ENCODE measurements around the gene TSPAN6. TPM values are rescaled to one million over a fixed set of nuclear protein-coding genes. Genes with fewer than 3 reads are reported as not detected.

TSPAN6 gene
- total RNA-seq, 2 experiments from 2014 or later, result 1.1 to 1.9 TPM

DNA sequence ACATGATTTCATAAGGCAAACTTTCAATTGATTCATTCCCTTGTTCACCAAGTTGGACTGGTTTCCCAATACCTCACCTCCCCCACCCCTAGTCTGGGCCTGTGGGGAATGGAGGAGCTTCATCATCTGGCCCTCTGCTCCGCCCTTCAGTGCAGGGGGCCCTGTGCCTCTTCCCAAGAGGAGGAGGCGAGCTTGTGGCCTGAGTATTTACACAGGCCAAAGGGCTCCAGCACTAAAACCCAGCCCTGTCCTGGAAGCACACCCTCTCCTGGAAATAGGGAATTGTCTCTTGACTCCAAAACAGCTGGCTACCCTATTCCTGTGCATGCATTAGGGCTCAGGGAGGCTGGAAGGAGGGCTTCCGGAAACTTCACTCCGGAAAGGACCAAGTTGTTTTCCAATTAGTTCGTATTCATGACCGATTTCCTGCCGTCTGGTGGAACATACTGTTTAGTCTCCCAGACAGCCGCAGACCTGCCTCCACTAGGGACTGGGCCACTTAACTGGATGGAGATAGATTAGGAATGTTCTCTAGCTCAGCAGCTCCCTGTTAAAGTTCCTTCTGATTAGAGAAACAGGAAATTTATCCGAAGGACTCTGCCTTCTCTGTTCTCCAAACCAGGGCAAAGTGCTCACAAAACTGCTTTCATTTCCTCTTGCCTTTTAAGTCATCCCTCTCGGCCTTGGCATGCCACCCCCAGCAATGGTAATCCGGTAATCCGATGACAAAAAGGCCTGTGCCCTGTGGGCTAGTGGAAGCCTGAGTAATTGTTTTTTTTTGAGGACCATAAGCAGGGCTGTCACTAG is 13.1 kb upstream of the TSPAN6 start:
- DNase-seq (no peak), ATAC-seq (ENCODE audit: poor library complexity) (no peak)
- Mint-ChIP-seq H3K4me3 (no peak overlapping the region), H3K27ac (no peak overlapping the region), H3K27me3 (peaks cover 4% of the 10 kb centered on the region), H3K36me3 (ENCODE audit: low read depth) (no peaks in the 10 kb centered on the region), H3K4me1 (ENCODE audit: low read depth) (no peaks in the 10 kb centered on the region), H3K9me3 (no peaks in the 10 kb centered on the region)
- Histone ChIP-seq H3K27me3 (ENCODE audit: control insufficient read depth in 1 of 2, insufficient read depth in 2 of 2, low read length in 2 of 2) (no peaks in the 10 kb centered on the region), H3K4me1 (ENCODE audit: insufficient read depth, low read length) (no peaks in the 10 kb centered on the region), H3K36me3 (ENCODE audit: insufficient read depth, low read length) (no peaks in the 10 kb centered on the region), H3K27ac (ENCODE audit: low read depth in 1 of 2, low read length in 2 of 2) (no peak overlapping the region), H3K9me3 (ENCODE audit: control insufficient read depth in 1 of 2, insufficient read depth in 1 of 2, low read length in 2 of 2) (no peaks in the 10 kb centered on the region), H3K4me3 (ENCODE audit: low read length) (no peak overlapping the region)
- ChIA-PET CTCF (no interaction called here), POLR2A (no interaction called here)
- TF ChIP-seq CTCF (IDR thresholded peaks at IDR 0.05), result no peak
- intact Hi-C loops (cut with DNase I, micrococcal nuclease), result no loop called here

GRCh38 chrX:100648458-100649417 is 12.1 kb upstream of the TSPAN6 start:
- Histone ChIP-seq H3K9me3 (ENCODE audit: control insufficient read depth in 1 of 2, insufficient read depth in 1 of 2, low read length in 2 of 2) (no peaks in the 10 kb centered on the region), H3K27me3 (ENCODE audit: control insufficient read depth in 1 of 2, insufficient read depth in 2 of 2, low read length in 2 of 2) (no peaks in the 10 kb centered on the region), H3K4me1 (ENCODE audit: insufficient read depth, low read length) (no peaks in the 10 kb centered on the region), H3K27ac (ENCODE audit: low read depth in 1 of 2, low read length in 2 of 2) (no peak overlapping the region), H3K4me3 (ENCODE audit: low read length) (no peak overlapping the region), H3K36me3 (ENCODE audit: insufficient read depth, low read length) (no peaks in the 10 kb centered on the region)
- TF ChIP-seq CTCF (IDR thresholded peaks at IDR 0.05), result no peak
- intact Hi-C loops (cut with DNase I, micrococcal nuclease), result no loop called here
- Mint-ChIP-seq H3K9me3 (no peaks in the 10 kb centered on the region), H3K4me1 (ENCODE audit: low read depth) (no peaks in the 10 kb centered on the region), H3K27ac (no peak overlapping the region), H3K27me3 (peaks cover 9% of the 10 kb centered on the region), H3K4me3 (no peak overlapping the region), H3K36me3 (ENCODE audit: low read depth) (no peaks in the 10 kb centered on the region)
- ChIA-PET CTCF (no interaction called here), POLR2A (no interaction called here)
- DNase-seq, result no peak
- no peak for ATAC-seq (ENCODE audit: poor library complexity)

- ChIA-PET CTCF (no interaction called here), POLR2A (no interaction called here)
- no peak overlapping the region for H3K4me3 Mint-ChIP-seq
- H3K27ac ChIP-seq (ENCODE audit: low read depth in 1 of 2, low read length in 2 of 2), result no peak overlapping the region
- H3K27me3 ChIP-seq (ENCODE audit: control insufficient read depth in 1 of 2, insufficient read depth in 2 of 2, low read length in 2 of 2), result no peaks in the 10 kb centered on the region
- no peak for ATAC-seq (ENCODE audit: poor library complexity)
- no peaks in the 10 kb centered on the region for H3K9me3 ChIP-seq (ENCODE audit: control insufficient read depth in 1 of 2, insufficient read depth in 1 of 2, low read length in 2 of 2)
- no peaks in the 10 kb centered on the region for H3K36me3 ChIP-seq (ENCODE audit: insufficient read depth, low read length)
- no peak for TF ChIP-seq CTCF (IDR thresholded peaks at IDR 0.05)
- no peak overlapping the region for H3K27ac Mint-ChIP-seq
- no peaks in the 10 kb centered on the region for H3K9me3 Mint-ChIP-seq
- no peak for DNase-seq
- no peaks in the 10 kb centered on the region for H3K4me1 ChIP-seq (ENCODE audit: insufficient read depth, low read length)
- H3K4me3 ChIP-seq (ENCODE audit: low read length), result no peak overlapping the region
- H3K4me1 Mint-ChIP-seq (ENCODE audit: low read depth), result no peaks in the 10 kb centered on the region
- H3K27me3 Mint-ChIP-seq, result peaks cover 12% of the 10 kb centered on the region
- intact Hi-C loops (cut with DNase I, micrococcal nuclease), result no loop called here
- H3K36me3 Mint-ChIP-seq (ENCODE audit: low read depth), result no peaks in the 10 kb centered on the region
Observed at GRCh38 chrX:100647739-100648138, 11.1 kb upstream of the TSPAN6 start.
